IPS-18a (cell line): ENCODE data around the gene SNAI3.
"Not testable (repeated sequence)": the region's sequence is repeated elsewhere in the genome, so short reads cannot be mapped to it uniquely, and the experiment has no call there.

Experiments
- H3K27ac ChIP-seq: one replicate; pipeline ENCODE4 v1.5.1; 2013; ENCODE audit warnings: low read length
- H3K27me3 ChIP-seq: one replicate; pipeline ENCODE4 v1.6.1; 2013; ENCODE audit warnings: mild to moderate bottlenecking, low read length; ENCODE audit not compliant: control insufficient read depth, insufficient read depth
- H3K36me3 ChIP-seq: one replicate; pipeline ENCODE4 v1.6.1; 2013; ENCODE audit warnings: low read depth, low read length; ENCODE audit not compliant: control insufficient read depth
- H3K4me1 ChIP-seq: one replicate; pipeline ENCODE4 v1.6.1; 2013; ENCODE audit warnings: low read depth, low read length; ENCODE audit not compliant: control insufficient read depth
- H3K4me3 ChIP-seq: one replicate; pipeline ENCODE4 v1.5.1; 2013; ENCODE audit warnings: low read length
- H3K9ac ChIP-seq: one replicate; pipeline ENCODE4 v1.6.1; 2013; ENCODE audit warnings: mild to moderate bottlenecking, low read length, moderate library complexity
- H3K9me3 ChIP-seq: one replicate; pipeline ENCODE4 v1.6.1; 2013; ENCODE audit warnings: low read depth, low read length; ENCODE audit not compliant: control insufficient read depth

Gene SNAI3

DNA sequence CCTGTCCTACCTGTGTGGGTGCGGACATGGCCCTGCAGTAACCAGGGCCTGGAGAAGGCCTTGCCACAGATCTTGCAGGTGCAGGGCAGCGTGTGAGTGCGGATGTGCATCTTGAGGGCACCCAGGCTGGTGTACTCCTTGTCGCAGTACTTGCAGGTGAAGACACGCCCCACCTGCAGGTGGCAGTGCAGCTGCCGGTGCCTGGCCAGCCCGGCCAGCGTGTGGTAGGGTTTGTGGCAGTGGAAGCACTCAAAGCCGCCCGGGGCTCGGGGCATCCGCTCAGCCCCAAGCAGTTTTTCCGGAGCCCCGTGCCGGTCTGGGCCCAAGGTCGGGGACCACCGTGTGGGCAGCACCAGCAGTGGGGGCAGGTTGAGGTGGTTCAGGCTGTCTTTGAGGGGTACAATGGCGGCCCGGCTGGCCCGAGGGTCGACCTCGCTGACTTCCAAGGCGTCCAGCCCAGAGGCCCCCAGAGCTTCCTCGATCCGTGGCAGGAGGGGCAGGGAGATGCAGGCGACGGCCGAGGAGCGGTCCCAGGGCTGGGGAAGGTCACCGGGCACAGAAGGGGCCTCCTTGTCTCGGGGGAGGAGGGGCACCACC lies 5.1 kb downstream of the SNAI3 start:
- Histone ChIP-seq H3K9me3 (no peaks in the 10 kb centered on the region), H3K27me3 (peaks cover 16% of the 10 kb centered on the region), H3K4me1 (peaks cover 5% of the 10 kb centered on the region), H3K4me3 (no peak overlapping the region), H3K27ac (no peak overlapping the region), H3K9ac (no peak overlapping the region), H3K36me3 (no peaks in the 10 kb centered on the region)

DNA sequence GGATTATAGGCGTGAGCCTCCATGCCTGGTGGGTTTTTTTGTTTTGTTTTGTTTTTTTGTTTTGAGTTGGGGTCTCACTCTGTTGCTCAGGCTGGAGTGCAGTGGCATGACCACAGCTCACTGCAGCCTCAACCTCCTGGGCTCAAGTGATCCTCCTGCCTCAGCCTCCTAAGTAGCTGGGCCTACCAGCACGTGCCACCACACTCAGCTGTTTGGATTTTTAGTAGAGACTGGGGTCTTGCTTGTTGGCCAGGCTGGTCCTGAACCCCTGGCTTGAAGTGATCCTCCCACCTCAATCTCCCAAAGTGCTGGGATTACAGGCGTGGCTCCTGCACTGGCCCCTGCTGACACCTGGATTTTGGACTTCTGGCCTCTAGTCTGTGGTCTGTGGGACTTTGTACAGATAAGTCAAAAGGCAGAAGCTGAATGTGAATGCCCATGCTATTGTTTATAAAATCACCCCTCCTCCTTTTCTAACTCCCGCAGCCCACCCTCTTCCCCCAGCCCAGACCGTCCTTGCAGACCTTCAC lies 5.7 kb downstream of the SNAI3 start:
- H3K4me1 ChIP-seq = peaks cover 5% of the 10 kb centered on the region
- no peak overlapping the region for H3K4me3 ChIP-seq
- H3K27ac ChIP-seq = no peak overlapping the region
- no peaks in the 10 kb centered on the region for H3K9me3 ChIP-seq
- peaks cover 11% of the 10 kb centered on the region for H3K27me3 ChIP-seq
- no peaks in the 10 kb centered on the region for H3K36me3 ChIP-seq
- no peak overlapping the region for H3K9ac ChIP-seq

DNA sequence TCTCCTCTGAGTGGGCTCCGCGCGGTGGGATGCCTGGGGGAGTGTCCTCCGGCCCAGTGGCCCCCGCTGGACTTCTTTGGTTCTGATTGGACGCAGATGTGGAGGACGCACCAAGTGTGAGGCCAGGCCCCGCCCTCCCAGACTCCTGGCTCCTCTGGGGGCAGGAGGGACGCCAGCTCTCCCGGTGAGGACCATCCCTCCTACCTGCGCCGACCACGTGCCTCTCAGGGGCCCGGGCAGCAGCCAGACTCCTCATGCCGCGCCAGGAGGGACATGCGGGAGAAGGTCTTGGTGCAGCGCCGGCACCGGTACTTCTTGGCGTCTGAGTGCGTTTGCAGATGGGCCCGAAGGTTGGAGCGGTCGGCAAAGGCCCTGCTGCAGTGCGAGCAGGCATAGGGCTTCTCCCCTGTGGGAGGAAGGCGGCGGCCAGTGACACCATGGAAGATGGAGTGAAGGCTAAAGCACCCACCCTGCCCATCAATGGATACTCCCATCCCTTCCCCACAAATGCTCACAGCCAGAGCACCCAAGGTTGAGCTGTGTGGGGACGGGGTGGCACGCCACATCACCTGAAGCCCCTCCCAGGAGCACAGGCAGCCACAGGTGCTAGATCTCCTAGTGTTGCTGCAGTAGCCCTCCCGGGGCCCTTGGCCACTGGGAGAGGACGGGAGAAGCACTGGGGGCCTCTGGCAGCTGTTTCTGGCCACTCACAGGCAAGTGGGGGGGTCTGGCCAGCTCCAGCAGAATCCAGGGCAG lies 7.9 kb downstream of the SNAI3 start:
- Histone ChIP-seq H3K4me3 (no peak overlapping the region), H3K27me3 (no peaks in the 10 kb centered on the region), H3K9me3 (no peaks in the 10 kb centered on the region), H3K4me1 (no peaks in the 10 kb centered on the region), H3K9ac (no peak overlapping the region), H3K36me3 (no peaks in the 10 kb centered on the region), H3K27ac (no peak overlapping the region)

DNA sequence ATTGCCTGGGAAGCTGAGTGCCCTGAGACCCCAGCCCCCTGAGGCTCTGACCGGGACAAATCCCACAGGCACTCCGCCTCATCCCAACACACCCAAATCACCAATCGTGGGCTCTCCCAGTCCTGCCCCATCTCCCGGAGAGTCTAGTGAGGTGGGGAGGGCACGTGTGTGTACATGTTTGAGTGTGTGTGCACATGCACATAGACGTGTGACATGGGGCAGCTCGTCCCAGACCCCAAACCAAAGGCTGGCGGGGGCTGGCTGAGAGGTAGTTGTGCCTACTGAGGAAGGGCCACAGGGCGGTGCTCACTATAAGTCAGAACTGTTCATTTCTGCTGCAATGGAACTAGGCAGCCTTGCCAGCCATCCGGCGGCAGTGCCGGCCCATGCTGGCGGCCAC lies 8.6 kb downstream of the SNAI3 start:
- no peak overlapping the region for H3K9ac ChIP-seq
- no peaks in the 10 kb centered on the region for H3K27me3 ChIP-seq
- no peaks in the 10 kb centered on the region for H3K4me1 ChIP-seq
- H3K36me3 ChIP-seq = no peaks in the 10 kb centered on the region
- H3K9me3 ChIP-seq = no peaks in the 10 kb centered on the region
- no peak overlapping the region for H3K4me3 ChIP-seq
- H3K27ac ChIP-seq = no peak overlapping the region

DNA sequence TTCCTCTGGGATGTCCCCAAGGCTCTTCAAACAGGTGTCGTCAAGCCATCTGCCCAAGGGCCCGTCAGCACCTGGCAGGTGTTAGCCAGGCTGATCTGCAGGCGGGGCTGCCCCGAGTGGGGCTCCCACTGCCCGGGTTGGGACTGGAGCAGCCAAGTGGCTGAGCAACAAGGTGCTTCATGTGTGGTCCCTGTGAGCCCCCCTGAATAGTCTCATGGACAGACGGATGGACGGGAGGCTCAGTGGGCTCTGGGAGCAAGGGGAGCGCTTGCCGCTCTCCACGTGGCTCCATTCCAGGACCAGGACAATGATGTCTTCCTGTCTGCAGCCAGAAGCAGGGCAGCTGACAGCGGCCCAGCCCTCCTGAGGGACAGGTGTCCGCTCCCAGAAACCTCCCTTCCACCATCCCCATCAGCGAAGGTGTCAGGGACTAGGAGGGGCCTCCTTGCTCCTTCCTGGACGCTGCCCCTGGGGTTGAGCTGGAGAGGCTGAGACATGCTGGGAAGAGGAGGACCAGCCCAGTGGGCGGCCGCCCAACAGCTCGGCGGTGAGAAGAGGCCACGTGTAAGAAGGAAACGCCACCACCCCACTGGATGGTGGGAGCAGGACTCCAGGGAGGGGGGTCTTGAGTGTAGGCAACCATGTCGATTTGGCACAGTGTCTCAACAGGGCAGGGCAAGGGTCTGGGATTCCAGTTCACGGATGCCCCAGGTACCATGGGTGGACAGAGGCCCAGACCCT lies 9.6 kb downstream of the SNAI3 start:
- H3K9ac ChIP-seq = no peak overlapping the region
- no peaks in the 10 kb centered on the region for H3K4me1 ChIP-seq
- no peak overlapping the region for H3K4me3 ChIP-seq
- H3K36me3 ChIP-seq = no peaks in the 10 kb centered on the region
- H3K9me3 ChIP-seq = no peaks in the 10 kb centered on the region
- H3K27ac ChIP-seq = no peak overlapping the region
- no peaks in the 10 kb centered on the region for H3K27me3 ChIP-seq

DNA sequence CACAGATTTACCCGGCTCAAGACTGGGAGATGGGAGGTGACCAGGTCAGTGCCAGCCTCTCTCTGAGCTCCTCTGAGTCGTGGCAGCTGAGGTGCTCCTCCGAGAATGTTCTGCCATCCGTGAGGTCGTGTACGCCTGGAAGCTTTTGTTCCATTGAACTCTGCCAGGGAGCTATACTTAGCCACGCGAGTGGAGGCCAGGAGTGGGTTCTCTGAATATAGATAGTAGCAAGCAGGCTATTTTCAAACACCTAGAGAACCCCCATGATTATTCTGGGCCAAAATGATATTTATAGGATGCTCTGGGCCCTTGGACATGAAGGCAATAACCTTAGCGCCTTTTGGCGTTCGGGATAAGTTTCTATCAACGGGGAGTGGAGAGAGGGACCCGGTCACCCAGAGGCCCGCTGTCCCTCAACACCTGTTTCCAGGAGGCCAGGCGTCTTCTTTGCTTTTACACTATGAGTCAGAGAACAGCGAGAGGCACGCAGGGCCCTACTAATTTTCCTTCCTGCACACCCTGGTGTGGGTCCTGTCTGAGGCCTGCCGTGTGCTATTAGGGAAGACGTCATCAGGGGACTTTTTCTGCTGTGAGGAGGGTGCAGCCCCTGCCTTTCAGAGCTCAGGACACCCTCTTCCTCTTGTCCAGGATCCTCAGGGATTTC lies 12.5 kb downstream of the SNAI3 start:
- no peak overlapping the region for H3K27ac ChIP-seq
- H3K4me3 ChIP-seq = no peak overlapping the region
- H3K9ac ChIP-seq = no peak overlapping the region
- H3K27me3 ChIP-seq = no peaks in the 10 kb centered on the region
- no peaks in the 10 kb centered on the region for H3K9me3 ChIP-seq
- no peaks in the 10 kb centered on the region for H3K4me1 ChIP-seq
- no peaks in the 10 kb centered on the region for H3K36me3 ChIP-seq

DNA sequence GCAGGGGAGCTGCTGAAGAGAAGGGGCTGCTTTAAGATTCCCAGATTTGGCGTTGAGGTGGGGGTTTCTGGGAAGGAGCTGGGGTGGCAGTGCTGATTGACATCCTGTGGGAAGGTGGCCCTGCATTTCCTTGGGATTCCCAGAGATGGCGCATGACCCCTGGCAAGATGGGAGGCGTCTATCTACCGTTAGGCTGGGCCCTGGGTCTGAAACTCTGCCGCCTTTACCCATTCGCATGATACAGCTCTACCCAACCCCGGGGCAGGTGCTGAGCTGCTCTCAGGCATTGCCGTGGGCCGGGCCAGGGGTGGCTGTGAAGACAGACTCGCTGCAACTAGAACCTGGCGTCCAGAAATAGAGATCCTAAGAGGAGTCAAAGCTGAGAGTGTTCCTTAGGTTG lies 13.5 kb downstream of the SNAI3 start:
- Histone ChIP-seq H3K9ac (no peak overlapping the region), H3K27me3 (no peaks in the 10 kb centered on the region), H3K9me3 (no peaks in the 10 kb centered on the region), H3K4me3 (no peak overlapping the region), H3K27ac (no peak overlapping the region), H3K36me3 (no peaks in the 10 kb centered on the region), H3K4me1 (no peaks in the 10 kb centered on the region)

DNA sequence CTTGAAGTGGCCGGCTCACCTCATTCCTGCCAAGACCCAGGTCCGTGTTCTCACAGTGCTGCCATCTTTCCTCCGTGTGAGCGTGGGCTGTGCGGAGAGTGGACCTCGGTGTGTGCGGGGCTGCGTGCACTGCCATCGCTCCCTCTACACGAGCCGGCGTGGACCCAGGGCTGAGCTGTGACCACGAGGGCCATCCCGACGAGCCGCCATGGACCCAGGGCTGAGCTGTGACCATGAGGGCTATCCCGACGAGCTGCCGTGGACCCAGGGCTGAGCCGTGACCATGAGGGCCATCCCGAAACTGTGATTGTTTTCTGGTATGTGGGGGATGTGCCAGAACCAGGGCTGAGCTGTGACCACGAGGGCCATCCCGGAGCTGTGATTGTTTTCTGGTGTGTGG lies 14.5 kb downstream of the SNAI3 start:
- Histone ChIP-seq H3K9me3 (no peaks in the 10 kb centered on the region), H3K27ac (no peak overlapping the region), H3K9ac (no peak overlapping the region), H3K4me3 (no peak overlapping the region), H3K27me3 (no peaks in the 10 kb centered on the region), H3K4me1 (no peaks in the 10 kb centered on the region), H3K36me3 (no peaks in the 10 kb centered on the region)

DNA sequence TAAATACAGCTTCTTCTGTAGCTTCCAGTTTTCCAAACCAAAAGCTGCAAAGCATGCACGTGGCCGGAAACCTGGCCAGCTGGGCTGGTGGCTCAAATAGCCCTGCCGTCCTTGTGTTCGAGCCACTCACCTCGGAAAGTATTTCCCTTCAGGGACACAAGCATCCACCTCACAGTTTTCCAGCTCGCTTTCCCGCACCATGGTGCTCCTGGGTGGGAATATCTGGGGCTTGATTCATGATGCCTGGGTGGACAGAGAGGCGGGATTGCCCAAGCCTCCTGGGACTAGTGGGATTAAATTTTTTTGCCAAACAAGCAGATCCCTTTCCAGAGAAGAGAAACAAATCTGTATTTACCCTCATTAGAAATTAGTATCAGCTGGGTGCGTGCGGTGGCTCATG lies 16.3 kb downstream of the SNAI3 start:
- no peaks in the 10 kb centered on the region for H3K4me1 ChIP-seq
- H3K4me3 ChIP-seq = no peak overlapping the region
- H3K27ac ChIP-seq = no peak overlapping the region
- no peaks in the 10 kb centered on the region for H3K9me3 ChIP-seq
- H3K27me3 ChIP-seq = no peaks in the 10 kb centered on the region
- no peaks in the 10 kb centered on the region for H3K36me3 ChIP-seq
- no peak overlapping the region for H3K9ac ChIP-seq

DNA sequence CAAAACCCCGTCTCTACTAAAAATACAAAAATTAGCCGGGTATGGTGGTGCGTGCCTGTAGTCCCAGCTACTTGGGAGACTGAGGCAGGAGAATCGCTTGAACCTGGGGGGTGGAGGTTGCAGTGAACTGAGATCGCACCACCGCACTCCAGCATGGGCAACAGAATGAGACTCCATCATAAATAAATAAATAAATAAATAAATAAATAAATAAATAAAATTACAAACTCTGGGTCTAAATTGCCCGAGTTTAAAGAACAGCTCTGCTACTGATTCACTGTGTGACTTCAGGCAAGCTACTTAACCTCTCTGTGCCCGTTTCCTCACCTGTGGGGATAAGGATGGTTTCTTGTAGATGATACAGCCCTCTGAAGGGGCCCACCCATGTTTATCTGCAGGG lies 16.8 kb downstream of the SNAI3 start:
- H3K9me3 ChIP-seq, H3K4me3 ChIP-seq, H3K36me3 ChIP-seq, H3K4me1 ChIP-seq, H3K9ac ChIP-seq, H3K27me3 ChIP-seq, H3K27ac ChIP-seq: not testable (repeated sequence)

DNA sequence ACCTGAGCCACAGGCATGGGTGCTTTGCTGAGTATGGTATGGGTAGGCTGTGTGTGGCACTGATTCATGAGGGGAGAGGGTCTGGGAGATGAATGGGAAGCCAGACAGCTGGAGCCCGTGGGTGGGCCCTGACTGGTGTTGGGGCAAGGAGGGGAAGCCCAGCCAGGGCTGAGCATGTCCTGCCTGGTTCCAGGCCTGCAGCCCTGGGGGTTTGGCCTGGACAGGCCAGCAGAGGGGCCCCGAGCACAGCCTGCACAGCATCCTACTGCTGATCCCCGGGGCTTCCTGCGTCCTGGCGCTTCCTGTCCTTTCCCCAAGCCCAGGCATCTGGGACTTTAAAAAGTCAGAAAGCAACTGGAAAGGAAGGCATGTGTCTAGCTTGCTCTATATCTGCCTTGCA lies 18.8 kb downstream of the SNAI3 start:
- H3K9me3 ChIP-seq = no peaks in the 10 kb centered on the region
- no peaks in the 10 kb centered on the region for H3K4me1 ChIP-seq
- H3K9ac ChIP-seq = no peak overlapping the region

More for the DNA sequence above, 18.8 kb downstream of the SNAI3 start:
- Histone ChIP-seq H3K36me3 (no peaks in the 10 kb centered on the region), H3K27ac (no peak overlapping the region), H3K4me3 (no peak overlapping the region), H3K27me3 (no peaks in the 10 kb centered on the region)
